A673 (cell line): Measurements from ENCODE around the gene EIF5A2.

Source experiments
- EZH2 ChIP-seq: fragments of 200-600 bp; sonication (generic); IDR thresholded peaks from 2 replicates; pipeline ENCODE4 v1.6.1; 2017; ENCODE audit warnings: borderline replicate concordance, low read depth, mild to moderate bottlenecking, mixed read lengths, antibody characterized with exemption, low read length; ENCODE audit not compliant: poor library complexity, severe bottlenecking
- TF ChIP-seq, protein P1 (sequence below): fragments of 300-800, 200-600 bp; sonication (generic); conservative IDR thresholded peaks from 2 replicates; pipeline ENCODE4 v1.5.1; 2017; ENCODE audit warnings: low read depth, mild to moderate bottlenecking, antibody characterized with exemption, low read length, moderate library complexity, mixed read lengths

DNA sequence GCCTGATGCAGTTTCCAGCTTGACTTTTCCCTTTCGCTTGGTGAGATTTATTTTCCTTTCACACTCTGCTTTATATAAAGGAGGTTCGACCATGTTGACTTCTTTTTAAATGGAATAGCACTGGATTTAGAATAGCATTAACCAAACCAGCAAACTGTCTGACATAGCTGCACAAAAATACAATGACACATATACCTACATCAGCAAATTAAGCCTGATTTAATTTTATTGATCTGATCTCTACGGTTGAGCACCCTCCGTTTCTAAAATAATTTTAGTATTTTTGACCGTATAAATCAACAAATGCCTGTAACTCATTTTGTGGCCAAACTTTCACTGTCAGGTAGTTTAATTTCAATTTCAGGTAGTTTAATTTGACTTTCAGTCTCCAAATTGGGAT, 5.8 kb upstream of the EIF5A2 start:
- TF ChIP-seq, protein P1, sequence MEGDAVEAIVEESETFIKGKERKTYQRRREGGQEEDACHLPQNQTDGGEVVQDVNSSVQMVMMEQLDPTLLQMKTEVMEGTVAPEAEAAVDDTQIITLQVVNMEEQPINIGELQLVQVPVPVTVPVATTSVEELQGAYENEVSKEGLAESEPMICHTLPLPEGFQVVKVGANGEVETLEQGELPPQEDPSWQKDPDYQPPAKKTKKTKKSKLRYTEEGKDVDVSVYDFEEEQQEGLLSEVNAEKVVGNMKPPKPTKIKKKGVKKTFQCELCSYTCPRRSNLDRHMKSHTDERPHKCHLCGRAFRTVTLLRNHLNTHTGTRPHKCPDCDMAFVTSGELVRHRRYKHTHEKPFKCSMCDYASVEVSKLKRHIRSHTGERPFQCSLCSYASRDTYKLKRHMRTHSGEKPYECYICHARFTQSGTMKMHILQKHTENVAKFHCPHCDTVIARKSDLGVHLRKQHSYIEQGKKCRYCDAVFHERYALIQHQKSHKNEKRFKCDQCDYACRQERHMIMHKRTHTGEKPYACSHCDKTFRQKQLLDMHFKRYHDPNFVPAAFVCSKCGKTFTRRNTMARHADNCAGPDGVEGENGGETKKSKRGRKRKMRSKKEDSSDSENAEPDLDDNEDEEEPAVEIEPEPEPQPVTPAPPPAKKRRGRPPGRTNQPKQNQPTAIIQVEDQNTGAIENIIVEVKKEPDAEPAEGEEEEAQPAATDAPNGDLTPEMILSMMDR: no peak
- no peak for TF ChIP-seq EZH2
